Measurements from ENCODE around the gene OSM. TPM values are rescaled to one million over a fixed set of nuclear protein-coding genes. Genes with fewer than 3 reads are reported as not detected.

The OSM gene
- total RNA-seq, 1 donor from 2014 or later: not detected

DNA sequence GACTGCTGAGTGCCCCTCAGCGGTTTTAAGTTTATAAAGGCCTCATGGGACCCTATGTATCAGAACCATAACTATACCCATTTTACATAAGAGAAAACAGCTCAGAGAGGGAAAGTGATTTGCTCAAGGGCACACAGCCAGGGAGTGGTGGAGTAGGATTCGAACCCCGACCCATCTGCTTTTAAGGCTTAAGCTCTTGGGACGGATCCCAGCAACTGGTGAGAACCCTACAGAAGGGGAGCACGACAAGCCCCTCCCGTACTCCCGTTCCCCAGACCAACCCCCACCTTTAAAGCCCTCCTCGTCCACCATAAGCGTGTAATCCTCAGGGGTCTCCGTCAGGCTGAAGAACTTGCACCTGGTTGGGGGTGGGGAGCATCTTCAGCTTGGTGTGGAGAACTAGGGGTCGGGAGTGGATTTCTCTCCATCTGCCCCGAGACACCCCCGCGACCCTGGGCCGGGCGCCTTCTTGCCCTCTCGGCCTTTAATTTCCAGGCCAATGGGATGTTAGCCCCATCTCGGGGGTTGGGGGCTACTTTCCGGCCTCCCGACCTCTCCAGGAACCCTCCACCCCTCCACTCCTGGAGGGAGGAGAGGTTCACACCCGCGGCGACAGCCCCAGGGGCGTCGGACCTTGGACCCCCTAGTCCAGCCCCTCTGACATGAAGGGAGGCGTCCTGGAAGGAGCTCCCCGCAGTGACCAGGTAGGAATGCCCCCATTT is 21.9 kb upstream of the OSM start:
- Histone ChIP-seq H3K36me3 (ENCODE audit: control insufficient read depth, insufficient read depth, low read length) (peaks cover 8% of the 10 kb centered on the region), H3K27me3 (ENCODE audit: control insufficient read depth, insufficient read depth, low read length) (no peaks in the 10 kb centered on the region), H3K4me3 (ENCODE audit: low read depth, low read length) (peak overlapping the region; percentile 73)
- TF ChIP-seq, protein P1, sequence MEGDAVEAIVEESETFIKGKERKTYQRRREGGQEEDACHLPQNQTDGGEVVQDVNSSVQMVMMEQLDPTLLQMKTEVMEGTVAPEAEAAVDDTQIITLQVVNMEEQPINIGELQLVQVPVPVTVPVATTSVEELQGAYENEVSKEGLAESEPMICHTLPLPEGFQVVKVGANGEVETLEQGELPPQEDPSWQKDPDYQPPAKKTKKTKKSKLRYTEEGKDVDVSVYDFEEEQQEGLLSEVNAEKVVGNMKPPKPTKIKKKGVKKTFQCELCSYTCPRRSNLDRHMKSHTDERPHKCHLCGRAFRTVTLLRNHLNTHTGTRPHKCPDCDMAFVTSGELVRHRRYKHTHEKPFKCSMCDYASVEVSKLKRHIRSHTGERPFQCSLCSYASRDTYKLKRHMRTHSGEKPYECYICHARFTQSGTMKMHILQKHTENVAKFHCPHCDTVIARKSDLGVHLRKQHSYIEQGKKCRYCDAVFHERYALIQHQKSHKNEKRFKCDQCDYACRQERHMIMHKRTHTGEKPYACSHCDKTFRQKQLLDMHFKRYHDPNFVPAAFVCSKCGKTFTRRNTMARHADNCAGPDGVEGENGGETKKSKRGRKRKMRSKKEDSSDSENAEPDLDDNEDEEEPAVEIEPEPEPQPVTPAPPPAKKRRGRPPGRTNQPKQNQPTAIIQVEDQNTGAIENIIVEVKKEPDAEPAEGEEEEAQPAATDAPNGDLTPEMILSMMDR (IDR thresholded peaks at IDR 0.05; ENCODE audit: insufficient read depth, low read length, severe bottlenecking): no peak
- no peak for DNase-seq (ENCODE audit: low read depth)
- FAIRE-seq: no peak

DNA sequence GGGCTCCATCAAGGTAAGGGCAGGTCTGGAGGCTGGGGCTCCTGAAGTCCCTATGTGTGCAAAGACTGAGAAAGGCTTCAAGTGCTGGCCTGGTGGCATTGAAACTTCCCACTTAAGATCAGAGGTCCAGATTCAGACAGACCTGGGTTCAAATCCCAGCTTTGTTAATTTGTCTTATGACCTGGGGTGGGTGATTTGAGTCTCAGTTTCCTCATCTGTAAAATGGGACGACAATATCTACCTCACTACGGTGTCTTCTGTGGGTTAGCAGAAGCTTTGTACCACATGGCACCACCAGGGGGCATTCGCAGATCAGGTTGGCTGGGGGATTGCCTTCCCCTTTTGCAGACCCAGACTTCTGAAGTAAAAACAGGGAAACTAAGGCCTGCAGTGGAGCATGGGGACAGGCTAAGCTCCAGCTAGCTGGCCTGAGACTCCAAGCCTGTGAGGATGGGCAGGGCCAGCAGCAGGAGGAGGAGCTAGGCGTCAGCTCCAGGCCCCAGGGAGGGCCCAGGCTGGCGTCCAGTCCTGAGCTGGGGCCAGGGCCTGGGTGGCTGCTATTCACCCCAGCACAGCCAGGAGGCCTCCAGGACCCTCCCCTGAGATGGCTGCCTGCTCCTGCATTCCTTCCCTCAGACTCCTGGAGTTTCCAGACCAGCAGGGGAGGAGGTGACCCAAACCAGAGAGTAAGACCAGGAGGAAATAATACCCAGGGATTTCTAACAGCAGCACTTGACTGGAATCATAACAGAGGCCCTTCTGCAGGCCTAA is 21.2 kb upstream of the OSM start:
- peak; percentile 82 for DNase-seq (ENCODE audit: low read depth)
- TF ChIP-seq, protein P1 (IDR thresholded peaks at IDR 0.05; ENCODE audit: insufficient read depth, low read length, severe bottlenecking): peak; percentile 56

DNA sequence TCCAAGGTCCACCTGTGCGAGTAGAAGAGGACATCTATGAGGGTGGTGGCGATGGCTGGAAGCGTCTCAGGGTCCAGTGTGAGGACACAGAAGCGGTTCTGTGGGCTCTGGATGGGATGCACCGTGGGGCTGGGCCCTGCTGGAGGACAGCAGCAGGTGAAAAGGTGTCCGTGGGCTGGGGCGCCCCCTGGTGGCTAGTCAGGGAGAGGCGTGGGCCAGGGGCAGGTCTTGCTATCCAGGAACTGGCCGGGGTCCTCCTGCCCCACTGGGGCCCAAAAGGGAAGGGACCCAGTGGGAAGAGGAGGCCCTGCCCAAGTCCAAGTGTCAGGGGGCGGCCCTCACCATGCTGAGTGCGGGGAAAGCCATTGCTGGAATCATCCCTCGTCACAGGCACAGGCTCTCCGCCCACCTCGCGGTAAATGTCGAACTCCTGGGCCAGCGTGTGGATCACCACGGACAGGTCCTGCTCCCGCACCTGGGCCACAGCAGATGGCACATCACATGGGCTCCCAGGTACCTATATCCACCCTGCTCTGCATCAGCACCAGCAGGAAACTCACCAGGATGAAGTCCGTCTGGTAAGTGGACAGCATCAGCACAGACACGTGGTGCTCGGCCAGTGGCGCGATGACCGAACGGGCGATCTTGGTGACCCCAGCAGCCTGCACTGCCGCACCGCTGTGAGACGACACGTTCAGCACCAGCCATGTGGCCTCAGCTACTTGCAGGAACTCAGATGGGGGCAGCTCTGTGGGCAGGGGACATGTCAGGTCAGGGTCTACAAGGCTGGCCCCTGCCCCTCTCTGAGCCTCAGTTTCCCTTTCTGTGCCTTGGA is 20.4 kb upstream of the OSM start:
- peak; percentile 38 for DNase-seq (ENCODE audit: low read depth)
- no peak for FAIRE-seq
- peaks cover 2% of the 10 kb centered on the region for H3K27me3 ChIP-seq (ENCODE audit: control insufficient read depth, insufficient read depth, low read length)
- H3K4me3 ChIP-seq (ENCODE audit: low read depth, low read length): no peak overlapping the region
- TF ChIP-seq, protein P1 (IDR thresholded peaks at IDR 0.05; ENCODE audit: insufficient read depth, low read length, severe bottlenecking): peak; percentile 96
- H3K36me3 ChIP-seq (ENCODE audit: control insufficient read depth, insufficient read depth, low read length): peaks cover 1% of the 10 kb centered on the region

More for the DNA sequence above, 21.2 kb upstream of the OSM start:
- Histone ChIP-seq H3K4me3 (ENCODE audit: low read depth, low read length) (no peak overlapping the region), H3K27me3 (ENCODE audit: control insufficient read depth, insufficient read depth, low read length) (no peaks in the 10 kb centered on the region), H3K36me3 (ENCODE audit: control insufficient read depth, insufficient read depth, low read length) (peaks cover 4% of the 10 kb centered on the region)
- FAIRE-seq: peak; percentile 77

DNA sequence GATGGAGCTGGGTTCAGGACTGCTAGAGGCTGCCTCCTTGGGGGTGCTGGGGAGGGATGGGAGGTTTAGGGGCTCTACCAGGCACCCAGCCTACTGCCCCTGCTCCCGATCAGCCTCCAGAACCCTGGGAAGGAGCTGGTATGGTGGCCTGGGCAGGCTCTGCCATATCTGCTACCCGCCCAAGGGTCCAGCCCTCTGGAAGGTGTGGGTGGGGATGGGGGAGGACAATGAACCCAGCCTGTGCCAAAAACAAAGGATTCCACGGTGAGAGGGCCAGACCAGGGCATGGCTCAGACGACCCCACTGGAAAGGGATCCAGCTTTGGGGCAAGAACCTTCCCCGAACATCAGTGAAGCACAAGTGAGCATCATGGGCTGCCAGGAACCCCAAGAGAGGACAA is 19.7 kb upstream of the OSM start:
- DNase-seq (ENCODE audit: low read depth) (no peak), FAIRE-seq (no peak)
- Histone ChIP-seq H3K4me3 (ENCODE audit: low read depth, low read length) (no peak overlapping the region), H3K36me3 (ENCODE audit: control insufficient read depth, insufficient read depth, low read length) (peaks cover 1% of the 10 kb centered on the region), H3K27me3 (ENCODE audit: control insufficient read depth, insufficient read depth, low read length) (peaks cover 2% of the 10 kb centered on the region)
- TF ChIP-seq, protein P1 (IDR thresholded peaks at IDR 0.05; ENCODE audit: insufficient read depth, low read length, severe bottlenecking): no peak

DNA sequence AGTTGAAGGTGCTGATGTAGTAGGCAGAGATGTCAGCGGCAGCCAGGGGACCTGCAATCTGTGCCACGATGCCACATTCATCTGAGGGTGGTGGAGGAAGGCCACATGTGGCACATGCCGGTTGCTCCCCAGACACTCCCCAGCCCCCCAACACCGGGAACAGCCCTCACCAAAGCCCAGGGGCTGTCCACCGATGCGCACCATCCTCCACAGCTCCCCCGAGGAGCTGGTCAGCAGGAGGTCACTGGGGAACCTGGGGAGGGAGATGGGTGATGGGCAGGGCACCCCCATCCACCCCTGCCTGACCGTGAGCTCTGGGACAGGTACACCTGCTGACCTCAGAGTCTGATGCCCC is 19.2 kb upstream of the OSM start:
- DNase-seq (ENCODE audit: low read depth) (no peak), FAIRE-seq (no peak)
- peaks cover 1% of the 10 kb centered on the region for H3K36me3 ChIP-seq (ENCODE audit: control insufficient read depth, insufficient read depth, low read length)
- no peak overlapping the region for H3K4me3 ChIP-seq (ENCODE audit: low read depth, low read length)
- TF ChIP-seq, protein P1 (IDR thresholded peaks at IDR 0.05; ENCODE audit: insufficient read depth, low read length, severe bottlenecking): no peak
- peaks cover 2% of the 10 kb centered on the region for H3K27me3 ChIP-seq (ENCODE audit: control insufficient read depth, insufficient read depth, low read length)

Measured in bronchial epithelial cell (primary cell).